PFSK-1 (cell line): Measurements from ENCODE around the gene ZDHHC14.

ENCODE experiments used
- FOXP2 ChIP-seq: optimal IDR thresholded peaks from 2 replicates; pipeline ENCODE3; 2011; ENCODE audit warnings: borderline replicate concordance, control low read depth, inconsistent platforms; ENCODE audit not compliant: insufficient read depth; ENCODE audit errors: extremely low read length, extremely low read depth
- POLR2AphosphoS5 ChIP-seq: IDR thresholded peaks from 2 replicates; pipeline ENCODE4 v1.6.1; 2012; ENCODE audit warnings: low read depth, mild to moderate bottlenecking, control low read depth, low read length, moderate library complexity
- REST ChIP-seq, 2 experiments: IDR thresholded peaks; 2 replicates each; pipeline versions ENCODE4 v1.6.1 to v1.8.0; 2011 to 2012; ENCODE audit warnings: low read depth in 2 of 2, low read length in 2 of 2, control low read depth in 1 of 2, inconsistent platforms in 1 of 2, mild to moderate bottlenecking in 1 of 2, moderate library complexity in 1 of 2; ENCODE audit not compliant: insufficient read depth in 1 of 2
- SIN3A ChIP-seq: IDR thresholded peaks from 2 replicates; pipeline ENCODE4 v1.6.1; 2012; ENCODE audit warnings: mild to moderate bottlenecking, low read length, moderate library complexity, borderline replicate concordance; ENCODE audit not compliant: insufficient read depth
- TAF1 ChIP-seq: IDR thresholded peaks from 2 replicates; pipeline ENCODE4 v1.6.1; 2012; ENCODE audit warnings: low read length, control low read depth, borderline replicate concordance; ENCODE audit not compliant: insufficient read depth

The ZDHHC14 gene

GRCh38 chr6:157714153-157714490, 333.1 kb downstream of the ZDHHC14 start:
- TF ChIP-seq FOXP2, result no peak
- TF ChIP-seq REST (IDR thresholded peaks at IDR 0.05; ENCODE audit: insufficient read depth in 1 of 2, low read depth in 2 of 2, low read length in 2 of 2), result no peak
- no peak for TF ChIP-seq SIN3A
- no peak for TF ChIP-seq TAF1
- TF ChIP-seq POLR2AphosphoS5, result no peak

GRCh38 chr6:157715728-157716164, 334.8 kb downstream of the ZDHHC14 start:
- TF ChIP-seq FOXP2 (no peak), REST (IDR thresholded peaks at IDR 0.05; ENCODE audit: insufficient read depth in 1 of 2, low read depth in 2 of 2, low read length in 2 of 2) (no peak), POLR2AphosphoS5 (no peak), TAF1 (no peak), SIN3A (no peak)

GRCh38 chr6:157716251-157716995, 335.4 kb downstream of the ZDHHC14 start:
- TF ChIP-seq FOXP2 (no peak), POLR2AphosphoS5 (no peak), REST (IDR thresholded peaks at IDR 0.05; ENCODE audit: insufficient read depth in 1 of 2, low read depth in 2 of 2, low read length in 2 of 2) (no peak), TAF1 (no peak), SIN3A (no peak)

GRCh38 chr6:157717340-157717748, 336.4 kb downstream of the ZDHHC14 start:
- TF ChIP-seq REST (IDR thresholded peaks at IDR 0.05; ENCODE audit: insufficient read depth in 1 of 2, low read depth in 2 of 2, low read length in 2 of 2) (no peak), POLR2AphosphoS5 (no peak), TAF1 (no peak), SIN3A (no peak), FOXP2 (no peak)
